WI38 (cell line): Measurements from ENCODE around the gene CYP20A1.
A peak's percentile ranks its signal among the peaks of the same experiment; 100 is the strongest.
"Not testable (repeated sequence)": the region's sequence is repeated elsewhere in the genome, so short reads cannot be mapped to it uniquely, and the experiment has no call there.

Source experiments
- H3K4me3 ChIP-seq: 2 replicates; pipeline ENCODE4 v1.5.1; 2011; ENCODE audit warnings: low read depth, mild to moderate bottlenecking, control low read depth, low read length
- CTCF ChIP-seq: IDR thresholded peaks from 2 replicates; pipeline ENCODE4 v1.5.1; 2012; ENCODE audit warnings: low read depth, mild to moderate bottlenecking, control low read depth, low read length

Gene CYP20A1

GRCh38 chr2:203238704-203239526, at the start of gene CYP20A1:
TSS of gene CYP20A1 (plus strand) at chr2:203239018. CDS start at chr2:203239063, 45 bp downstream.
- peak; percentile 29; the same call in 1 of the 2 replicates for TF ChIP-seq CTCF

GRCh38 chr2:203190547-203190946, 48.3 kb upstream of the CYP20A1 start:
- not testable (repeated sequence) for H3K4me3 ChIP-seq

More at GRCh38 chr2:203238704-203239526, at the start of gene CYP20A1:
- H3K4me3 ChIP-seq, result peak within 1 kb of the TSS; percentile 76

- H3K4me3 ChIP-seq, result not testable (repeated sequence)
Measured at GRCh38 chr2:203191026-203191425, 47.8 kb upstream of the CYP20A1 start.

GRCh38 chr2:203191961-203192360, 46.9 kb upstream of the CYP20A1 start:
- no peak for TF ChIP-seq CTCF

GRCh38 chr2:203195331-203196036, 43.3 kb upstream of the CYP20A1 start:
- no peak for TF ChIP-seq CTCF
- H3K4me3 ChIP-seq, result no peak overlapping the region

More at GRCh38 chr2:203191961-203192360, 46.9 kb upstream of the CYP20A1 start:
- no peak overlapping the region for H3K4me3 ChIP-seq

GRCh38 chr2:203200866-203201265, 38.0 kb upstream of the CYP20A1 start:
- no peak overlapping the region for H3K4me3 ChIP-seq
- no peak for TF ChIP-seq CTCF

- no peak overlapping the region for H3K4me3 ChIP-seq
- TF ChIP-seq CTCF, result no peak
Measured at GRCh38 chr2:203201426-203201825, 37.4 kb upstream of the CYP20A1 start.

- no peak overlapping the region for H3K4me3 ChIP-seq
- TF ChIP-seq CTCF, result no peak
Measured at GRCh38 chr2:203209538-203209937, 29.3 kb upstream of the CYP20A1 start.
